ENCODE measurements around the gene PDCD4.
"Not testable (repeated sequence)": the region's sequence is repeated elsewhere in the genome, so short reads cannot be mapped to it uniquely, and the experiment has no call there.

PDCD4 gene

DNA sequence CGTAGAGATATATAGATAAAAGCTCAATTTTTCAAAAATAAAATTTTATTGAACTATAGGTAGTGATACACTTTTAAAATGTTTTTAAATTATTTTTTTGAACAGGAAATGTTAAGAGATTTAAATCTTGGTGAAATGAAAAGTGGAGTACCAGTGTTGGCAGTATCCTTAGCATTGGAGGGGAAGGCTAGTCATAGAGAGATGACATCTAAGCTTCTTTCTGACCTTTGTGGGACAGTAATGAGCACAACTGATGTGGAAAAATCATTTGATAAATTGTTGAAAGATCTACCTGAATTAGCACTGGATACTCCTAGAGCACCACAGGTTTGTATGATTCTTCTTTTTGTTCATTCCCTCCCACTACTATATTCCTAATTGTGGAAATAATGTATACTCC is 15.8 kb downstream of the PDCD4 start:
- DNase-seq = no peak

GRCh38 chr10:110892602-110893288 is 21.0 kb downstream of the PDCD4 start:
- no peak for DNase-seq

DNA sequence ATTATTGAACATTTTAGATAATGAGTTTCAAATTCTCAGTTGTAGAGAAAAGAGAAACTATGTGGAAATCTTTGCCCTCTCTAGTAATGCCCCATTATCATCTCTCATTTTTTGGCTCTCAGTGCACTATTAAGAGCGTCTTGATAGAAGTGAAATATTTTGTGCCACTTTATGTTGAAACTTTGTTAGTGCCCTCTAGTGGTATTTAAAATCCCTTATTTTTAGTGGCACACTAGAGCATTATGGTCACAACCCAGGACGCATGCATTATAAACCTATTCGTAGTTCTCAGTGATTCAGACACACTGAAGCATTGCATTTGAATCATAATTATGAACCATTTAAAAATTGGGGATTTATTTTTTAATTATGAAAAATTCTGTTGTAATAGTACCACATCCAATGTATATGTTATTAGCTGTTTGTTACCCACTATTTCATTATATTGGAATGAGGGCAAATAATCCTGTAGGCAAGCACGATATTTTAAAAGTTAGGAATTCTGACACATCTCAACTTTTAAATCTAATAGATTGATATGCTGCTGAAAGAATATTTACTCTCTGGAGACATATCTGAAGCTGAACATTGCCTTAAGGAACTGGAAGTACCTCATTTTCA is 21.9 kb downstream of the PDCD4 start:
- DNase-seq = peak; percentile 68

- DNase-seq = no peak
Observed at GRCh38 chr10:110897184-110897583, 25.5 kb downstream of the PDCD4 start.

GRCh38 chr10:110898391-110898790 is 26.7 kb downstream of the PDCD4 start:
- DNase-seq = no peak

GRCh38 chr10:110900983-110901382 is 29.3 kb downstream of the PDCD4 start:
- DNase-seq = no peak

- DNase-seq = no peak
Observed at GRCh38 chr10:110901954-110902819, 30.5 kb downstream of the PDCD4 start.

- no peak for DNase-seq
Observed at GRCh38 chr10:110903280-110904278, 31.9 kb downstream of the PDCD4 start.

- no peak for DNase-seq
Observed at GRCh38 chr10:110910138-110910537, 38.4 kb downstream of the PDCD4 start.

GRCh38 chr10:110912374-110912773 is 40.6 kb downstream of the PDCD4 start:
- DNase-seq = no peak

DNA sequence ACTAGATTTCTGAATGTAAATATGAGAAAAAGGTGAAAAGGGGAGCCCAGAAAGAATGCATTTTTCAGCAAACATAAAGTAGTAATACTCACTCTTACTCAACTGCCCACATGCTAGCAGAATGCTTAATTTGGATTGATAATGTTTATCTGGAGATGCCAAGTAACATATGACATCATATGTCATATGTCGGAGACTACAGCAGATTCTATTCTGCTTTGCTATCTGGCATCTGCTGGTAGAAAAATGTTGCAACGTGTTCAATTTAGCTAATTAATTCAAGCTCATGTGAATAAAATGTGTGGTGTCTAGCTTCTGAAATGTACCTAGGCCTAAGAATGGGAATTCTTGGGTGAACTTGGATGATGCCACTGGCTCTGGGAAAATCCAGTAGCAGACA is 42.7 kb downstream of the PDCD4 start:
- DNase-seq = no peak

DNA sequence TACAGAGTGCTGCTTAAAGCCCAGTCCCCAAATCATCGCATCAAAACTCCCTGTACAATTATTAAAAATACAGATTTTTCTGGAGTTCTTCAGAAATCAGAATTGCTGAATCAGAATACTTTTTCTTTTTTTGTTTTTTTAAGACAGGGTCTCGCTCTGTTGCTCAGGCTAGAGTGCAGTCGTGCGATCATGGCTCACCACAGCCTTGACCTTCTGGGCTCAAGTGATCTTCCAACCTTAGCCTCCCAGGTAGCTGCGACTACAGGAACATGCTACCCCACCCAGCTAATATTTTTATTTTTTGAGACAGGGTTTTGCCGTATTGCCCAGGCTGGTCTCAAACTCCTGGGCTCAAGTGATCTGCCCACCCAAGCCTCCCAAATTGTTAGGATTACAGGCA is 43.3 kb downstream of the PDCD4 start:
- DNase-seq = no peak

DNA sequence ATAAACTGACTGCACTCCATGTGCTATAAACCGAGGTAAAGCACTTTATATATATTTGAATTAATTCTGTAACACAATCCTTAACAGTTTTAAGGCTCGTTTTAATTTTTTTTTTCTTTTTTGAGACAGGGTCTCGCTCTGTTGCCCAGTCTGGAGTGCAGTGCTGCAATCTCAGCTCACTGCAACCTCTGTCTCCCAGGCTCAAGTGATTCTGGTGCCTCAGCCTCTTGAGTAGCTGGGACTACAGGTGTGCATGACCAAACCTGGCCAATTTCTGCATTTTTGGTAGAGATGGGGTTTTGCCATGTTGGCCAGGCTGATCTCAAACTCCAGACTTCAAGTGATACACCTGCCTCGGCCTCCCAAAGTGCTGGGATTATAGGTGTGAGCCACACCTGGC is 43.9 kb downstream of the PDCD4 start:
- not testable (repeated sequence) for DNase-seq

- no peak for DNase-seq
Observed at GRCh38 chr10:110916554-110917346, 45.0 kb downstream of the PDCD4 start.

- peak; percentile 88 for DNase-seq
Observed at GRCh38 chr10:110918269-110918642, 46.5 kb downstream of the PDCD4 start.

DNA sequence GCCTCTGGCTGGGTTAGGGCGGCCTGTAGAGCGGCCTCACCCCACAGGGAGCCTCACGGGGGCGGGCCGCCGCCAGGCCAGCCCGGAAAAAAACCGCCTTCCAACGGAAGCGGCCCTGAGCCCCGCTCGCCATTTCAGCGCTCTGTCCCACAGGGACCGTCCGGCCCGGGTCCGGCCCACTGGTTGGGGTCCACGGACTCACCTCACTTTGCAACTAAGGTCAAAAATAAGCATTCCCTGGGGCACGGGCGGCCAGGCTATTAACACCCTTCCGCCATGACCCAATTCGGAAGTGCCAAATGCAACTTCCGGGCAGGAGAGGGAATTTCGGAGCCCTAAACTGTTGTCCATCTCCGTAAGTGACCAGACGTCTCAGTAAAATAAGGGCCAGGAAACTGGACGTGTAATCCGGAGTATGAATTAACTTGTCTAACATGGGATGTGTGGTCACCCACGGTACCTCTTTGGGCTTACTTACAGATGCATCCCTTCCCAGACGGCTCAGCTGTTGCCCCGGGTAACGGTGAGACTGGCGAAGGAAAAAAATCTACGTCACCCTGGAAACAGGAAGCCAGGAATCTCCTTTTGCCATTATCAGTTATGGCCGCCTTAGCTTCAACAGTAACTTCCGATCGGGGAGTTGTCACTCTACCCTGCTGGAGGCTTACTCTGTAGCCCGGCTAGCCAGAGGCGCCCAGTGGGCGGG is 47.1 kb downstream of the PDCD4 start, which contains the start of gene BBIP1:
TSS of gene BBIP1 (minus strand) at position 538 of the 706 bp plus-strand sequence. CDS start 1,023 bp downstream, outside the sequence.
- peak; percentile 100 for DNase-seq

DNA sequence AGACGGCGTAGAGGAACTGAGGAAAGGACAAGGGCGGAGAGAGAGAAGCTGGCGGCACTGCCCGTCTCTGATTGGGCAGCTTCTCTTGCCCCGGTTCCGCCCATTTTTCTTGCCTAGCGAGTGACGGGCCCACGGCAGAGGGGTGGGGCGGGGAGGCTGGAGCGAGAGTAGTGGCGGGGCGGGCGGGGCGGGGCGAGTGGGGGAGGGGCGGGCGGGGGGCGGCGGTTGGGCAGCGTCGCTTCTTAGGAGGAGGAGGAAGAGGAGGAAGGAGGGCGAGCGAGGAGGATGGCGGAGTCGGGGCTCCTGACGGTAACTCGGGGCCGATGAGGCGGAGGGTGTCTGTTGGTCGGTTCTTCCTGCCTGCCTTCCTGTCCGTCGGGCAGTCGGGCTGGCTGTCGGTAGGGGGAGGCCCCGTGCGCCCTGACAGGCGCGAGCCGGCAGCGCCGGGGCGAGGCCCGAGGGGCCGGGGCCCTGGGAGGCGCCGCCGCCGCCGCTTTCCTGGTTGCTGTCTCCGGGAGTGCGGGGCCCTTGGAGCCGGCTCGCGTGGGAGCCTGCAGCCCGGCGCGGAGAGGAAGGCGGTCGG is 47.7 kb downstream of the PDCD4 start, which contains the start of gene SHOC2:
TSS of gene SHOC2 (plus strand) at position 256 of the 583 bp plus-strand sequence. CDS start 44,755 bp downstream, outside the sequence.
- DNase-seq = peak; percentile 85

GRCh38 chr10:110919971-110920881 is 48.5 kb downstream of the PDCD4 start:
- DNase-seq = peak; percentile 31

- DNase-seq = no peak
Observed at GRCh38 chr10:110923856-110924493, 52.2 kb downstream of the PDCD4 start.

All from NCI-H1436 (cell line).